HEK293 (cell line): Measurements from ENCODE around the gene FAM163A.

ENCODE experiments used
- CTCF ChIA-PET: fragments of 350-600 bp; formaldehyde crosslinking; extraction: SDS; loops from one replicate; lab custom pipeline; 2021; ENCODE audit warnings: antibody characterized with exemption; lab: Yijun Ruan, JAX
- POLR2A ChIA-PET: fragments of 300-600 bp; formaldehyde crosslinking; extraction: SDS; loops from one replicate; lab custom pipeline; 2020; ENCODE audit warnings: antibody characterized with exemption, inconsistent platforms; lab: Yijun Ruan, JAX
- H3K27ac ChIP-seq: fragments of 200-500 bp; sonication (Bioruptor generic); 2 replicates; pipeline ENCODE4 v1.5.1; 2014; ENCODE audit warnings: low read depth, low read length, control low read depth, inconsistent platforms; ENCODE audit errors: extremely low read depth
- H3K36me3 ChIP-seq, 2 experiments: fragments of 200-500 bp in 1 of 2; sonication (Bioruptor generic) in 1 of 2; 1 replicate in 1 of 2; 2 replicates in 1 of 2; pipeline ENCODE4 v1.5.1; 2014 to 2017; ENCODE audit warnings: inconsistent platforms in 2 of 2, low read length in 2 of 2; ENCODE audit not compliant: control insufficient read depth in 2 of 2, insufficient read depth in 1 of 2
- H3K4me1 ChIP-seq: fragments of 200-500 bp; sonication (Bioruptor generic); 2 replicates; pipeline ENCODE4 v1.5.1; 2014; ENCODE audit warnings: mild to moderate bottlenecking, low read length, inconsistent platforms; ENCODE audit not compliant: control insufficient read depth, insufficient read depth
- H3K4me3 ChIP-seq: 2 replicates; pipeline ENCODE4 v1.5.1; 2011; ENCODE audit warnings: low read depth, mild to moderate bottlenecking, control low read depth, low read length, moderate library complexity
- H3K9me3 ChIP-seq: fragments of 200-500 bp; sonication (Bioruptor generic); 2 replicates; pipeline ENCODE4 v1.5.1; 2014; ENCODE audit warnings: low read depth, low read length, inconsistent platforms; ENCODE audit not compliant: control insufficient read depth, insufficient read depth
- BCL11B ChIP-seq: fragments of 450-650 bp; formaldehyde crosslinking; IDR thresholded peaks from 2 replicates; pipeline ENCODE4 v1.5.1; 2016; ENCODE audit warnings: low read depth, missing biosample characterization, missing genetic modification characterization
- HOXC10 ChIP-seq: sonication (generic); formaldehyde crosslinking; IDR thresholded peaks from 2 replicates; pipeline ENCODE4 v1.8.1; 2023; ENCODE audit warnings: mild to moderate bottlenecking, missing genetic modification reagents
- SCRT2 ChIP-seq: fragments of 450-650 bp; formaldehyde crosslinking; IDR thresholded peaks from 2 replicates; pipeline ENCODE4 v1.5.1; 2016; ENCODE audit warnings: missing biosample characterization, missing genetic modification characterization
- SP2 ChIP-seq: fragments of 450-650 bp; formaldehyde crosslinking; IDR thresholded peaks from 2 replicates; pipeline ENCODE4 v1.5.1; 2016; ENCODE audit warnings: missing biosample characterization, missing genetic modification characterization
- TRIM28 ChIP-seq: IDR thresholded peaks from 2 replicates; pipeline ENCODE4 v1.6.1; 2011; ENCODE audit warnings: low read length, control low read depth, borderline replicate concordance
- ZBTB20 ChIP-seq: fragments of 450-650 bp; formaldehyde crosslinking; IDR thresholded peaks from 2 replicates; pipeline ENCODE4 v1.5.1; 2016; ENCODE audit warnings: missing biosample characterization, missing genetic modification characterization
- ZNF121 ChIP-seq: fragments of 450-650 bp; formaldehyde crosslinking; IDR thresholded peaks from 2 replicates; pipeline ENCODE4 v1.5.1; 2016; ENCODE audit warnings: missing biosample characterization, missing genetic modification characterization
- ZNF175 ChIP-seq: fragments of 450-650 bp; formaldehyde crosslinking; IDR thresholded peaks from 2 replicates; pipeline ENCODE4 v1.5.1; 2016; ENCODE audit warnings: missing biosample characterization, missing genetic modification characterization
- ZNF530 ChIP-seq: fragments of 450-650 bp; formaldehyde crosslinking; IDR thresholded peaks from 2 replicates; pipeline ENCODE4 v1.5.1; 2016; ENCODE audit warnings: low read depth, missing biosample characterization, missing genetic modification characterization
- ZNF654 ChIP-seq: fragments of 450-650 bp; formaldehyde crosslinking; IDR thresholded peaks from 2 replicates; pipeline ENCODE4 v1.5.1; 2016; ENCODE audit warnings: low read depth, missing biosample characterization, missing genetic modification characterization
- ZNF677 ChIP-seq: fragments of 450-650 bp; IDR thresholded peaks from 2 replicates; pipeline ENCODE4 v1.5.0; 2018; ENCODE audit warnings: missing biosample characterization, mild to moderate bottlenecking, missing genetic modification characterization, moderate library complexity
- ZNF776 ChIP-seq: fragments of 450-650 bp; formaldehyde crosslinking; IDR thresholded peaks from 2 replicates; pipeline ENCODE4 v1.5.0; 2017; ENCODE audit warnings: missing biosample characterization, missing genetic modification characterization, borderline replicate concordance
- ZNF777 ChIP-seq: fragments of 450-650 bp; formaldehyde crosslinking; IDR thresholded peaks from 2 replicates; pipeline ENCODE4 v1.5.1; 2017; ENCODE audit warnings: missing biosample characterization, missing genetic modification characterization, borderline replicate concordance
- ZNF830 ChIP-seq: fragments of 450-650 bp; IDR thresholded peaks from 2 replicates; pipeline ENCODE4 v1.5.0; 2018; ENCODE audit warnings: missing biosample characterization, missing genetic modification characterization, low read depth, mild to moderate bottlenecking, moderate library complexity
- TF ChIP-seq, protein P1 (sequence below): fragments of 450-650 bp; formaldehyde crosslinking; IDR thresholded peaks from 2 replicates; pipeline ENCODE4 v1.5.1; 2016; ENCODE audit warnings: missing biosample characterization, missing genetic modification characterization
- TF ChIP-seq, protein P2 (sequence below): fragments of 450-650 bp; formaldehyde crosslinking; IDR thresholded peaks from 2 replicates; pipeline ENCODE4 v1.5.1; 2017; ENCODE audit warnings: missing biosample characterization, missing genetic modification characterization
- TF ChIP-seq, protein P3 (sequence below): fragments of 450-650 bp; formaldehyde crosslinking; IDR thresholded peaks from 2 replicates; pipeline ENCODE4 v1.5.1; 2016; ENCODE audit warnings: missing biosample characterization, missing genetic modification characterization
- TF ChIP-seq, protein P4 (sequence below): fragments of 450-650 bp; formaldehyde crosslinking; IDR thresholded peaks from 2 replicates; pipeline ENCODE4 v1.5.1; 2016; ENCODE audit warnings: missing biosample characterization, missing genetic modification characterization
- TF ChIP-seq, protein P5 (sequence below): fragments of 450-650 bp; formaldehyde crosslinking; IDR thresholded peaks from 2 replicates; pipeline ENCODE4 v1.5.1; 2016; ENCODE audit warnings: missing biosample characterization, missing genetic modification characterization, borderline replicate concordance
- TF ChIP-seq, protein P6 (sequence below): fragments of 450-650 bp; formaldehyde crosslinking; IDR thresholded peaks from 2 replicates; pipeline ENCODE4 v1.5.1; 2016; ENCODE audit warnings: missing biosample characterization, missing genetic modification characterization

The FAM163A gene

DNA sequence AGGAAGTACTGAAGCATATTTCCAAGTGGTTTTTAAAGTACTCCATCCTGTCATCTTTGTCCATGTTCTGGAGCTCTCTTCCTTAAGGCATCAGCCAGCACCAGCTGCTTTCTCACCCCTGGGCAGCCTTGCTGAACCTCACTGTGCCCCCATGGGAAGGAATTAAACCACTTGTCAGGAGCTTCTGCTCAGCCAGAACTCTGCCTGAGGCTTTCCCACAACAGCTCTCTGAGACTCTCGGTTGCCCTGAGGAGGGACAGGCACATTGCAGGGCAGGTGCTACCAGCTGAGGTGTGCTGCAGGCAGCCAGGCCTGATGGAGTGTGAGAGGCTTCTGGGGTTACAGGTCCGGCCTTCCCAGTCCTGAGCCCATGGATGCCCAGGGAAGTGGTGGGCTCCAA is 30.9 kb downstream of the FAM163A start (continued):
- TF ChIP-seq ZNF776 (no peak), BCL11B (tag by site-specific recombination) (no peak)

DNA sequence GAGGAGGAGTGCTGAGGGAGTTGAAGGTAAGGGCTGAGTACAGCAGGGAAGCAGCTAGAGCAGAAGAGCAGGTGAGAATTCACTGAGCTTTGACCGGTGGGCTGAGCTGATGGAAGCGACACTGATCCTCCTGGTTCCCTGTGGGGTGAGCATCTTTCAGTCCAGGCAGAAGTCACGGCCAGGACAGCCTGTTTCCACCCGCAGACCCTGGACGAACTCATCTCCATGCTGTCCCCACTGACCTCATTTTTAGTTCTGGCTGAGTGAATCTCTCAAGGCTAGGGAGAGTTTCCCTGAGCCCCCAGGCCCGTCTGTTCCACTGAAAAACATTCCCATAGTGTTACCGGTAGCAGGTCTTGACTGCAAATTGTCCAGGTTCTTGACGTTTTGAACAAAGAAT is 31.5 kb downstream of the FAM163A start:
- Histone ChIP-seq H3K27ac (no peak overlapping the region), H3K9me3 (no peaks in the 10 kb centered on the region), H3K36me3 (no peaks in the 10 kb centered on the region), H3K4me1 (peaks cover 5% of the 10 kb centered on the region; the same call in 1 of the 2 replicates), H3K4me3 (no peak overlapping the region)
- ChIA-PET POLR2A (no interaction called here), CTCF (interaction anchor here (1.1 to 3.4 kb wide), 2 partner anchors 35 to 40 kb away, joined by 5 to 17 read pairs; no protein-coding TSS in a partner anchor)
- TF ChIP-seq, protein P1, sequence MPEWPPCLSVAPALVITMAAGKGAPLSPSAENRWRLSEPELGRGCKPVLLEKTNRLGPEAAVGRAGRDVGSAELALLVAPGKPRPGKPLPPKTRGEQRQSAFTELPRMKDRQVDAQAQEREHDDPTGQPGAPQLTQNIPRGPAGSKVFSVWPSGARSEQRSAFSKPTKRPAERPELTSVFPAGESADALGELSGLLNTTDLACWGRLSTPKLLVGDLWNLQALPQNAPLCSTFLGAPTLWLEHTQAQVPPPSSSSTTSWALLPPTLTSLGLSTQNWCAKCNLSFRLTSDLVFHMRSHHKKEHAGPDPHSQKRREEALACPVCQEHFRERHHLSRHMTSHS (tag by site-specific recombination), result no peak
- TF ChIP-seq ZNF654 (tag by site-specific recombination) (no peak), ZNF677 (tag by site-specific recombination) (no peak), HOXC10 (no peak), ZNF777 (tag by site-specific recombination) (no peak), SP2 (no peak), TRIM28 (no peak), SCRT2 (tag by site-specific recombination) (no peak), ZNF830 (tag by site-specific recombination) (no peak), ZNF530 (no peak), ZNF175 (tag by site-specific recombination) (no peak), ZNF121 (tag by site-specific recombination) (no peak), ZBTB20 (no peak)
- TF ChIP-seq, protein P2, sequence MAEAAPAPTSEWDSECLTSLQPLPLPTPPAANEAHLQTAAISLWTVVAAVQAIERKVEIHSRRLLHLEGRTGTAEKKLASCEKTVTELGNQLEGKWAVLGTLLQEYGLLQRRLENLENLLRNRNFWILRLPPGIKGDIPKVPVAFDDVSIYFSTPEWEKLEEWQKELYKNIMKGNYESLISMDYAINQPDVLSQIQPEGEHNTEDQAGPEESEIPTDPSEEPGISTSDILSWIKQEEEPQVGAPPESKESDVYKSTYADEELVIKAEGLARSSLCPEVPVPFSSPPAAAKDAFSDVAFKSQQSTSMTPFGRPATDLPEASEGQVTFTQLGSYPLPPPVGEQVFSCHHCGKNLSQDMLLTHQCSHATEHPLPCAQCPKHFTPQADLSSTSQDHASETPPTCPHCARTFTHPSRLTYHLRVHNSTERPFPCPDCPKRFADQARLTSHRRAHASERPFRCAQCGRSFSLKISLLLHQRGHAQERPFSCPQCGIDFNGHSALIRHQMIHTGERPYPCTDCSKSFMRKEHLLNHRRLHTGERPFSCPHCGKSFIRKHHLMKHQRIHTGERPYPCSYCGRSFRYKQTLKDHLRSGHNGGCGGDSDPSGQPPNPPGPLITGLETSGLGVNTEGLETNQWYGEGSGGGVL (tag by site-specific recombination), result no peak
- TF ChIP-seq, protein P3, sequence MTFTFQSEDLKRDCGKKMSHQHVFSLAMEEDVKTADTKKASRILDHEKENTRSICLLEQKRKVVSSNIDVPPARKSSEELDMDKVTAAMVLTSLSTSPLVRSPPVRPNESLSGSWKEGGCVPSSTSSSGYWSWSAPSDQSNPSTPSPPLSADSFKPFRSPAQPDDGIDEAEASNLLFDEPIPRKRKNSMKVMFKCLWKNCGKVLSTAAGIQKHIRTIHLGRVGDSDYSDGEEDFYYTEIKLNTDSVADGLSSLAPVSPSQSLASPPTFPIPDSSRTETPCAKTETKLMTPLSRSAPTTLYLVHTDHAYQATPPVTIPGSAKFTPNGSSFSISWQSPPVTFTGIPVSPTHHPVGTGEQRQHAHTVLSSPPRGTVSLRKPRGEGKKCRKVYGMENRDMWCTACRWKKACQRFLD (tag by site-specific recombination), result no peak
- TF ChIP-seq, protein P4, sequence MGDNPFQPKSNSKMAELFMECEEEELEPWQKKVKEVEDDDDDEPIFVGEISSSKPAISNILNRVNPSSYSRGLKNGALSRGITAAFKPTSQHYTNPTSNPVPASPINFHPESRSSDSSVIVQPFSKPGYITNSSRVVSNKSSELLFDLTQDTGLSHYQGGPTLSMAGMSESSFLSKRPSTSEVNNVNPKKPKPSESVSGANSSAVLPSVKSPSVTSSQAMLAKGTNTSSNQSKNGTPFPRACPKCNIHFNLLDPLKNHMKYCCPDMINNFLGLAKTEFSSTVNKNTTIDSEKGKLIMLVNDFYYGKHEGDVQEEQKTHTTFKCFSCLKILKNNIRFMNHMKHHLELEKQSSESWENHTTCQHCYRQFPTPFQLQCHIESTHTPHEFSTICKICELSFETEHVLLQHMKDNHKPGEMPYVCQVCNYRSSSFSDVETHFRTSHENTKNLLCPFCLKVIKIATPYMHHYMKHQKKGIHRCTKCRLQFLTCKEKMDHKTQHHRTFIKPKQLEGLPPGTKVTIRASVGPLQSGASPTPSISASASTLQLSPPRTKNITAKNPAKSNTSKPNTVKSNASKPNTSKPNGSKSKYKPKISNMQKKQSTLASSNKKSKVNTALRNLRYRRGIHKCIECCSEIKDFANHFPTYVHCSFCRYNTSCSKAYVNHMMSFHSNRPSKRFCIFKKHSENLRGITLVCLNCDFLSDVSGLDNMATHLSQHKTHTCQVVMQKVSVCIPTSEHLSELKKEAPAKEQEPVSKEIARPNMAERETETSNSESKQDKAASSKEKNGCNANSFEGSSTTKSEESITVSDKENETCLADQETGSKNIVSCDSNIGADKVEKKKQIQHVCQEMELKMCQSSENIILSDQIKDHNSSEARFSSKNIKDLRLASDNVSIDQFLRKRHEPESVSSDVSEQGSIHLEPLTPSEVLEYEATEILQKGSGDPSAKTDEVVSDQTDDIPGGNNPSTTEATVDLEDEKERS, result no peak
- TF ChIP-seq, protein P5, sequence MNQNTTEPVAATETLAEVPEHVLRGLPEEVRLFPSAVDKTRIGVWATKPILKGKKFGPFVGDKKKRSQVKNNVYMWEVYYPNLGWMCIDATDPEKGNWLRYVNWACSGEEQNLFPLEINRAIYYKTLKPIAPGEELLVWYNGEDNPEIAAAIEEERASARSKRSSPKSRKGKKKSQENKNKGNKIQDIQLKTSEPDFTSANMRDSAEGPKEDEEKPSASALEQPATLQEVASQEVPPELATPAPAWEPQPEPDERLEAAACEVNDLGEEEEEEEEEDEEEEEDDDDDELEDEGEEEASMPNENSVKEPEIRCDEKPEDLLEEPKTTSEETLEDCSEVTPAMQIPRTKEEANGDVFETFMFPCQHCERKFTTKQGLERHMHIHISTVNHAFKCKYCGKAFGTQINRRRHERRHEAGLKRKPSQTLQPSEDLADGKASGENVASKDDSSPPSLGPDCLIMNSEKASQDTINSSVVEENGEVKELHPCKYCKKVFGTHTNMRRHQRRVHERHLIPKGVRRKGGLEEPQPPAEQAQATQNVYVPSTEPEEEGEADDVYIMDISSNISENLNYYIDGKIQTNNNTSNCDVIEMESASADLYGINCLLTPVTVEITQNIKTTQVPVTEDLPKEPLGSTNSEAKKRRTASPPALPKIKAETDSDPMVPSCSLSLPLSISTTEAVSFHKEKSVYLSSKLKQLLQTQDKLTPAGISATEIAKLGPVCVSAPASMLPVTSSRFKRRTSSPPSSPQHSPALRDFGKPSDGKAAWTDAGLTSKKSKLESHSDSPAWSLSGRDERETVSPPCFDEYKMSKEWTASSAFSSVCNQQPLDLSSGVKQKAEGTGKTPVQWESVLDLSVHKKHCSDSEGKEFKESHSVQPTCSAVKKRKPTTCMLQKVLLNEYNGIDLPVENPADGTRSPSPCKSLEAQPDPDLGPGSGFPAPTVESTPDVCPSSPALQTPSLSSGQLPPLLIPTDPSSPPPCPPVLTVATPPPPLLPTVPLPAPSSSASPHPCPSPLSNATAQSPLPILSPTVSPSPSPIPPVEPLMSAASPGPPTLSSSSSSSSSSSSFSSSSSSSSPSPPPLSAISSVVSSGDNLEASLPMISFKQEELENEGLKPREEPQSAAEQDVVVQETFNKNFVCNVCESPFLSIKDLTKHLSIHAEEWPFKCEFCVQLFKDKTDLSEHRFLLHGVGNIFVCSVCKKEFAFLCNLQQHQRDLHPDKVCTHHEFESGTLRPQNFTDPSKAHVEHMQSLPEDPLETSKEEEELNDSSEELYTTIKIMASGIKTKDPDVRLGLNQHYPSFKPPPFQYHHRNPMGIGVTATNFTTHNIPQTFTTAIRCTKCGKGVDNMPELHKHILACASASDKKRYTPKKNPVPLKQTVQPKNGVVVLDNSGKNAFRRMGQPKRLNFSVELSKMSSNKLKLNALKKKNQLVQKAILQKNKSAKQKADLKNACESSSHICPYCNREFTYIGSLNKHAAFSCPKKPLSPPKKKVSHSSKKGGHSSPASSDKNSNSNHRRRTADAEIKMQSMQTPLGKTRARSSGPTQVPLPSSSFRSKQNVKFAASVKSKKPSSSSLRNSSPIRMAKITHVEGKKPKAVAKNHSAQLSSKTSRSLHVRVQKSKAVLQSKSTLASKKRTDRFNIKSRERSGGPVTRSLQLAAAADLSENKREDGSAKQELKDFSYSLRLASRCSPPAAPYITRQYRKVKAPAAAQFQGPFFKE (tag by site-specific recombination), result no peak
- TF ChIP-seq, protein P6, sequence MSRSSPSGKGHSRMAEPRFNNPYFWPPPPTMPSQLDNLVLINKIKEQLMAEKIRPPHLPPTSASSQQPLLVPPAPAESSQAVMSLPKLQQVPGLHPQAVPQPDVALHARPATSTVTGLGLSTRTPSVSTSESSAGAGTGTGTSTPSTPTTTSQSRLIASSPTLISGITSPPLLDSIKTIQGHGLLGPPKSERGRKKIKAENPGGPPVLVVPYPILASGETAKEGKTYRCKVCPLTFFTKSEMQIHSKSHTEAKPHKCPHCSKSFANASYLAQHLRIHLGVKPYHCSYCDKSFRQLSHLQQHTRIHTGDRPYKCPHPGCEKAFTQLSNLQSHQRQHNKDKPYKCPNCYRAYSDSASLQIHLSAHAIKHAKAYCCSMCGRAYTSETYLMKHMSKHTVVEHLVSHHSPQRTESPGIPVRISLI (tag by site-specific recombination), result no peak
